H1 (cell line): Measurements from ENCODE around the gene MGAT2. TPM values are rescaled to one million over a fixed set of nuclear protein-coding genes. Genes with fewer than 3 reads are reported as not detected.

Experiments
- BRCA1 ChIP-seq: IDR thresholded peaks from 2 replicates; pipeline ENCODE4 v1.6.1; 2012; ENCODE audit warnings: low read depth, low read length, improper control_type of control experiment
- CBX5 ChIP-seq: fragments of 300-800, 300-1000 bp; sonication (generic); IDR thresholded peaks from 2 replicates; pipeline ENCODE4 v1.7.1; 2016; ENCODE audit warnings: antibody characterized with exemption, low read length, low read depth
- CBX8 ChIP-seq: fragments of 300-800, 300-1000 bp; sonication (generic); IDR thresholded peaks from 2 replicates; pipeline ENCODE4 v1.7.1; 2016; ENCODE audit warnings: low read depth, low read length, borderline replicate concordance
- CEBPB ChIP-seq: IDR thresholded peaks from 2 replicates; pipeline ENCODE4 v1.6.1; 2012; ENCODE audit warnings: low read depth, low read length
- EZH2 ChIP-seq: fragments of 200-600 bp; sonication (generic); IDR thresholded peaks from 2 replicates; pipeline ENCODE4 v1.7.1; 2012; ENCODE audit warnings: low read depth, mild to moderate bottlenecking, moderate library complexity, low read length, inconsistent platforms; ENCODE audit not compliant: severe bottlenecking
- HDAC6 ChIP-seq: IDR thresholded peaks from one replicate; pipeline ENCODE4 v1.7.1; 2012; ENCODE audit warnings: low read depth, mild to moderate bottlenecking, inconsistent platforms, low read length, moderate library complexity
- JUND ChIP-seq: IDR thresholded peaks from 2 replicates; pipeline ENCODE4 v1.6.1; 2011; ENCODE audit warnings: mild to moderate bottlenecking, improper control_type of control experiment, low read length
- NRF1 ChIP-seq: IDR thresholded peaks from 2 replicates; pipeline ENCODE4 v1.6.1; 2011; ENCODE audit warnings: mild to moderate bottlenecking, low read depth, low read length, improper control_type of control experiment
- POU5F1 ChIP-seq: IDR thresholded peaks from 2 replicates; pipeline ENCODE4 v1.6.1; 2011; ENCODE audit warnings: low read depth, mild to moderate bottlenecking, low read length, moderate library complexity
- RFX5 ChIP-seq: IDR thresholded peaks from 2 replicates; pipeline ENCODE4 v1.6.1; 2011; ENCODE audit warnings: low read depth, low read length, improper control_type of control experiment, borderline replicate concordance
- SP1 ChIP-seq: IDR thresholded peaks from 2 replicates; pipeline ENCODE4 v1.6.1; 2011; ENCODE audit warnings: low read depth, low read length
- SP2 ChIP-seq: IDR thresholded peaks from 2 replicates; pipeline ENCODE4 v1.6.1; 2012; ENCODE audit warnings: mild to moderate bottlenecking, low read length, inconsistent platforms
- TAF7 ChIP-seq: optimal IDR thresholded peaks from 2 replicates; pipeline ENCODE3; 2011; ENCODE audit warnings: low read depth, mild to moderate bottlenecking, inconsistent platforms, low read length, moderate library complexity, borderline replicate concordance
- TEAD4 ChIP-seq: IDR thresholded peaks from 2 replicates; pipeline ENCODE4 v1.6.1; 2012; ENCODE audit warnings: low read depth, low read length, inconsistent platforms, mixed read lengths
- ZNF274 ChIP-seq: IDR thresholded peaks from 2 replicates; pipeline ENCODE4 v1.7.0; 2012; ENCODE audit warnings: low read length, borderline replicate concordance; ENCODE audit errors: extremely low read depth
- polyA plus RNA-seq, 7 experiments: library from polyadenylated mRNA; depleted of rRNA in 3 of 7; stranded (reverse) in 5 of 7; unstranded in 2 of 7; fragments of >200 nt in 5 of 7; fragments of 200-250 nt in 2 of 7; gene quantifications; 1 replicate in 5 of 7; 2 replicates in 1 of 7; 4 replicates in 1 of 7; pipeline versions ENCODE4 v1.2.1 to v1.2.3, GENCODE V29; 2011 to 2013; ENCODE audit warnings: missing spikeins in 2 of 7, mixed read lengths in 2 of 7
- total RNA-seq: library from RNA; stranded (reverse); fragmentation: NEBNext Ultra II Directional; extraction: Animal tissue kit (Norgen Biotek cat#: 25700); gene quantifications from 2 replicates; pipeline ENCODE4 v1.2.1, GENCODE V29; 2021
- TF ChIP-seq, protein P1 (sequence below), 3 experiments: IDR thresholded peaks; 1 replicate in 2 of 3; 2 replicates in 1 of 3; pipeline versions ENCODE4 v1.5.1 to v1.6.1; 2011; ENCODE audit warnings: low read length in 3 of 3, mild to moderate bottlenecking in 3 of 3, inconsistent platforms in 2 of 3, low read depth in 1 of 3, moderate library complexity in 1 of 3; ENCODE audit not compliant: insufficient read depth in 1 of 3; ENCODE audit errors: control extremely low read depth in 1 of 3
- TF ChIP-seq, protein P2 (sequence below): IDR thresholded peaks from 2 replicates; pipeline ENCODE4 v1.6.1; 2012; ENCODE audit warnings: inconsistent platforms
- TF ChIP-seq, protein P3 (sequence below): IDR thresholded peaks from 2 replicates; pipeline ENCODE4 v1.6.1; 2012; ENCODE audit warnings: low read length, inconsistent platforms

Gene MGAT2
- total and polyA plus RNA-seq, 2 of the 8 experiments (the other 6 are each of a cell fraction or from before 2014, with no cell fraction given) = 10.6 to 23.7 TPM

DNA sequence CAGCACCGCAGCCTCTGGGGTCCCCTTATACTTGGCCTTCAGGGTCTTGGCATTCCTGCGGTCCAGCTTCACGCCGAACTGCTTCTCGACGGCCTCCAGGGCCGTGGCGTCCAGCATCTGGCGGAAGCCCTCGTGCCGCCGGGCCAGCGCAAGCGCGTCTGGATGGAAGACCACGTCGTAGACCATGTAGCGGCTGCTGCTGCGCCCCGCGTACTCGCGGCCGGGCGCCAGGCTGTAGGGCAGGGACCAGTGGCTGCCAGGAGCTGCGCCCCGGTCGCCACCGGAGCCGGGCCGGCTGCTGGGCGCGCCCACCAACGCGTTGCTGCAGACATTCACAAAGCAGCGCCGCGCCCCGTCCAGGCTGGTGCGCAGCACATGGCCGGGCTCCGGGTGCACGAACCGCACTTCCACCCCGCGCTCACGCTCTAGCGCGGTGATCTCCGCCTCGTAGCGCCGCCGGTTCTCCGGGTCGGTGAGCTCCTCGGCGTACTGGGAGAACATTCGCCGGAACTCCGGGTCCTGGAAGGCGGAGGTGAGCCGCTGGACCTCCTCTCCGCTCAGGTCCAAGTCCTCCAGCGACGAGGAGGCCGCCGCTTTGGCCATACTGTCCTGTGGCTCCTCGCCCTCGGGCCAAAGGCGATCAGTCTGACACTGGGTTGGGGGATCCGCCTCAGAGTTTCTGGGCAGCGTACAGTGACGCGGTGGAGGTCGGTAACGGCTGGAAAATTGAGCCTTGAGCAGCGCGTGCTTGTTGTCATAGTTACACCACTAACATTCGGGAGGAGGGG, 14.1 kb downstream of the MGAT2 start, which contains the start of gene DNAAF2 (continued):
- TF ChIP-seq, protein P1, sequence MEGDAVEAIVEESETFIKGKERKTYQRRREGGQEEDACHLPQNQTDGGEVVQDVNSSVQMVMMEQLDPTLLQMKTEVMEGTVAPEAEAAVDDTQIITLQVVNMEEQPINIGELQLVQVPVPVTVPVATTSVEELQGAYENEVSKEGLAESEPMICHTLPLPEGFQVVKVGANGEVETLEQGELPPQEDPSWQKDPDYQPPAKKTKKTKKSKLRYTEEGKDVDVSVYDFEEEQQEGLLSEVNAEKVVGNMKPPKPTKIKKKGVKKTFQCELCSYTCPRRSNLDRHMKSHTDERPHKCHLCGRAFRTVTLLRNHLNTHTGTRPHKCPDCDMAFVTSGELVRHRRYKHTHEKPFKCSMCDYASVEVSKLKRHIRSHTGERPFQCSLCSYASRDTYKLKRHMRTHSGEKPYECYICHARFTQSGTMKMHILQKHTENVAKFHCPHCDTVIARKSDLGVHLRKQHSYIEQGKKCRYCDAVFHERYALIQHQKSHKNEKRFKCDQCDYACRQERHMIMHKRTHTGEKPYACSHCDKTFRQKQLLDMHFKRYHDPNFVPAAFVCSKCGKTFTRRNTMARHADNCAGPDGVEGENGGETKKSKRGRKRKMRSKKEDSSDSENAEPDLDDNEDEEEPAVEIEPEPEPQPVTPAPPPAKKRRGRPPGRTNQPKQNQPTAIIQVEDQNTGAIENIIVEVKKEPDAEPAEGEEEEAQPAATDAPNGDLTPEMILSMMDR (IDR thresholded peaks at IDR 0.05; ENCODE audit: control extremely low read depth in 1 of 3, insufficient read depth in 1 of 3, low read depth in 1 of 3, low read length in 3 of 3) = no peak
- TF ChIP-seq BRCA1 (no peak), CBX5 (no peak), SP1 (no peak), RFX5 (no peak), NRF1 (peak; percentile 13; the same call in 1 of the 2 replicates), ZNF274 (no peak), HDAC6 (no peak), CBX8 (no peak), EZH2 (no peak), JUND (no peak), TEAD4 (no peak), POU5F1 (no peak), CEBPB (no peak), SP2 (no peak), TAF7 (no peak)
- TF ChIP-seq, protein P2, sequence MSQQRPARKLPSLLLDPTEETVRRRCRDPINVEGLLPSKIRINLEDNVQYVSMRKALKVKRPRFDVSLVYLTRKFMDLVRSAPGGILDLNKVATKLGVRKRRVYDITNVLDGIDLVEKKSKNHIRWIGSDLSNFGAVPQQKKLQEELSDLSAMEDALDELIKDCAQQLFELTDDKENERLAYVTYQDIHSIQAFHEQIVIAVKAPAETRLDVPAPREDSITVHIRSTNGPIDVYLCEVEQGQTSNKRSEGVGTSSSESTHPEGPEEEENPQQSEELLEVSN = peak; percentile 42; the same call in 1 of the 2 replicates
- TF ChIP-seq, protein P3, sequence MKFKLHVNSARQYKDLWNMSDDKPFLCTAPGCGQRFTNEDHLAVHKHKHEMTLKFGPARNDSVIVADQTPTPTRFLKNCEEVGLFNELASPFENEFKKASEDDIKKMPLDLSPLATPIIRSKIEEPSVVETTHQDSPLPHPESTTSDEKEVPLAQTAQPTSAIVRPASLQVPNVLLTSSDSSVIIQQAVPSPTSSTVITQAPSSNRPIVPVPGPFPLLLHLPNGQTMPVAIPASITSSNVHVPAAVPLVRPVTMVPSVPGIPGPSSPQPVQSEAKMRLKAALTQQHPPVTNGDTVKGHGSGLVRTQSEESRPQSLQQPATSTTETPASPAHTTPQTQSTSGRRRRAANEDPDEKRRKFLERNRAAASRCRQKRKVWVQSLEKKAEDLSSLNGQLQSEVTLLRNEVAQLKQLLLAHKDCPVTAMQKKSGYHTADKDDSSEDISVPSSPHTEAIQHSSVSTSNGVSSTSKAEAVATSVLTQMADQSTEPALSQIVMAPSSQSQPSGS = no peak
